SH-SY5Y (cell line): Measurements from ENCODE around the gene TSFM.

Experiments
- GATA2 ChIP-seq: IDR thresholded peaks from 2 replicates; pipeline ENCODE4 v1.6.1; 2011; ENCODE audit warnings: mild to moderate bottlenecking, low read depth, low read length
- GATA3 ChIP-seq: IDR thresholded peaks from 2 replicates; pipeline ENCODE4 v1.6.1; 2011; ENCODE audit warnings: low read depth, mild to moderate bottlenecking, low read length, moderate library complexity

DNA sequence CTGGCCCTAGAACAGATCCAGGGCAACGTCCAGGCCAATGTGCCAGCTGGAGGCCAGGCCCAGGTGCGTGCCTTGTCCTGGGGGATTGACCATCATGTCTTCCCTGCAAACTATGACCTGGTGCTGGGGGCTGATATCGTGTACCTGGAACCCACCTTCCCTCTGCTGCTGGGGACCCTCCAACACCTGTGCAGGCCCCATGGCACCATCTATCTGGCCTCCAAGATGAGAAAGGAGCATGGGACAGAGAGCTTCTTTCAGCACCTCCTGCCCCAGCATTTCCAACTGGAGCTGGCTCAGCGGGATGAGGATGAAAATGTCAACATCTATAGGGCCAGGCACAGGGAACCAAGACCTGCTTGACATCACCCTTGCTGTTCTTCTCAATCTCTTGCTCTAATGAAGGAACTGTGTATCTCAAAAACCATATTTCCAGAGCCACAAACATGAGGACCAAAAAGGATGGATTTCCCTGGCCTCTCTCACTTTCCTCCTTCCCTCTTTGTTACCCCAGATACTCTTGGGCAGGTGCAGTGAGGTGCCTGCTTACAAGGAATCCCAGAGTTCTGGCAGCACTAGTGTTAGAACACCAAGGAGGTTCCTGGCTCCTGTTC is 2.2 kb upstream of the TSFM start:
- TF ChIP-seq GATA2 (no peak), GATA3 (no peak)
